ENCODE data around the gene EPHA8.

The EPHA8 gene

DNA sequence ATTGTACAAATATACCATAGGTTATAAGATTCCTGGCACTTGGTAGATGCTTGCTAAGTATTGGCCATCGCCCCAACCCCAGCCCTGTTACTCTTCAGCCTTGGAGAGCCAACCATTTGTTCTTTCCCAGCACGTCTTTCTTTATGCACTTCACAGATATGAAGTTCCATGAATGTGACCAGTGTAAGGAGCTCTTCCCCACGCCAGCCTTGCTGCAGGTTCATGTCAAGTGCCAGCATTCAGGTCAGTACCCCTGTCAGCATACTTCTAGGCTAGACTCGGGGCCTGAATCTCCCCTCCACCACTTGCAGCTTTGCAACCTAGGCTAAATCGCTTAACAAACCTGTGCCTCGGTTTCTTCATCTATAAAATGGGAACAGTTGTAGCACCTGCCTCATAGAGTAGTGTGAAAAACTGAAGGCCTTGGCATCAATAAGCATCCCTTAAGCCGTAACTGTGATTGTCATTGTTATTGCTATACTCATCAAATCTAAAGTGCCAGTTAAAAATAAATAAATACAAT is 41.0 kb upstream of the EPHA8 start:
- no peak overlapping the region for H3K27ac ChIP-seq (replicated peaks)
- DNase-seq (ENCODE audit: low read depth in 1 of 2, low spot score in 1 of 2): no peak

DNA sequence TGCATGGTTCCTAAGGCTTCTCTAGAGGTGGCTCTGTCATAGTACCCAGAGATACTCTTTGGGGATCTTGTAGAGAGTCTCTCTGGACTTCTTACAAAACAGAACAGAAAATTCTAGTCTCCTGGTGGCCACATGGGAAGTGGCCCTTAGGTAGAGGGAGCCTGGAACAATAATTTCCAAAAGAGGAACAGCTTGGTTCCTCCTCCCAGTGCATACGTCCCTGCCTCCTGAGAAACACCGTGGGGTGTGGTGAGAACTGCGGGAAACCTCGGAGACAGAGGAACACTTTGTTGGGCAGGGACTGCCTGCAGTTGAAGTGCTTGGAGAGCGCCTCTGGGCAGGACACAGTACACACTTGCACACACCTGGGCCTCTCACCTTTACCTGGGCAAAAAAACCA is 38.8 kb upstream of the EPHA8 start:
- TF ChIP-seq, protein P1, sequence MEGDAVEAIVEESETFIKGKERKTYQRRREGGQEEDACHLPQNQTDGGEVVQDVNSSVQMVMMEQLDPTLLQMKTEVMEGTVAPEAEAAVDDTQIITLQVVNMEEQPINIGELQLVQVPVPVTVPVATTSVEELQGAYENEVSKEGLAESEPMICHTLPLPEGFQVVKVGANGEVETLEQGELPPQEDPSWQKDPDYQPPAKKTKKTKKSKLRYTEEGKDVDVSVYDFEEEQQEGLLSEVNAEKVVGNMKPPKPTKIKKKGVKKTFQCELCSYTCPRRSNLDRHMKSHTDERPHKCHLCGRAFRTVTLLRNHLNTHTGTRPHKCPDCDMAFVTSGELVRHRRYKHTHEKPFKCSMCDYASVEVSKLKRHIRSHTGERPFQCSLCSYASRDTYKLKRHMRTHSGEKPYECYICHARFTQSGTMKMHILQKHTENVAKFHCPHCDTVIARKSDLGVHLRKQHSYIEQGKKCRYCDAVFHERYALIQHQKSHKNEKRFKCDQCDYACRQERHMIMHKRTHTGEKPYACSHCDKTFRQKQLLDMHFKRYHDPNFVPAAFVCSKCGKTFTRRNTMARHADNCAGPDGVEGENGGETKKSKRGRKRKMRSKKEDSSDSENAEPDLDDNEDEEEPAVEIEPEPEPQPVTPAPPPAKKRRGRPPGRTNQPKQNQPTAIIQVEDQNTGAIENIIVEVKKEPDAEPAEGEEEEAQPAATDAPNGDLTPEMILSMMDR (IDR thresholded peaks at IDR 0.05; ENCODE audit: insufficient read depth, low read length): no peak
- TF ChIP-seq SPI1 (IDR thresholded peaks at IDR 0.05; ENCODE audit: borderline replicate concordance, low read depth): peak; percentile 72
- no peaks in the 10 kb centered on the region for H3K27me3 ChIP-seq (ENCODE audit: insufficient read depth, poor library complexity, severe bottlenecking)
- no peak overlapping the region for H3K27ac ChIP-seq (replicated peaks)
- no peak overlapping the region for H3K4me3 ChIP-seq (replicated peaks; ENCODE audit: insufficient read depth, low read length)
- peak; percentile 5 to 14 for DNase-seq (ENCODE audit: low read depth in 1 of 2, low spot score in 1 of 2)

More for the DNA sequence above, 41.0 kb upstream of the EPHA8 start:
- no peak overlapping the region for H3K4me3 ChIP-seq (replicated peaks; ENCODE audit: insufficient read depth, low read length)
- no peaks in the 10 kb centered on the region for H3K27me3 ChIP-seq (ENCODE audit: insufficient read depth, poor library complexity, severe bottlenecking)
- TF ChIP-seq POLR2AphosphoS5 (IDR thresholded peaks at IDR 0.05; ENCODE audit: low read depth): no peak
- no peak for TF ChIP-seq SPI1 (IDR thresholded peaks at IDR 0.05; ENCODE audit: borderline replicate concordance, low read depth)

DNA sequence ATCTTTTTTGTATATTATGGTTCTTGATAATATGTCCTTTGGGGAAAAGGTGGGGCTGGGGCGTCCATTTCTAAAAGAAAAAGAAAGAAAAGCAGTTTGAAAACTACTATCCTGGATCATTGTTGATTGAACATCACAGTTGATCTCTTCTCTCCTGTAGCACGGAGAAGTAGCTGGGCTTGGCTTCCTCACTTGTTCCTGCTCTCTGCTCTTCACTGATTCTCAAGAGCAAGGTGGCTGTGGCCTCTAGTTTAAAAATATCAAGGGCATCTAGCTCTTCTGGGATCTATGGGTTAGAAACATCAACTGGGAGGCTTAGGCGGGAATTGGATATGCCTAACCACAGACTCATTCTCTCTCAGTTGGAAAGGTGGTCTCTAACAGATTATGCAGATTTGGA is 38.1 kb upstream of the EPHA8 start:
- TF ChIP-seq SPI1 (IDR thresholded peaks at IDR 0.05; ENCODE audit: borderline replicate concordance, low read depth) (no peak), POLR2AphosphoS5 (IDR thresholded peaks at IDR 0.05; ENCODE audit: low read depth) (no peak), GABPA (IDR thresholded peaks at IDR 0.05; ENCODE audit: low read depth) (no peak)
- TF ChIP-seq, protein P2, sequence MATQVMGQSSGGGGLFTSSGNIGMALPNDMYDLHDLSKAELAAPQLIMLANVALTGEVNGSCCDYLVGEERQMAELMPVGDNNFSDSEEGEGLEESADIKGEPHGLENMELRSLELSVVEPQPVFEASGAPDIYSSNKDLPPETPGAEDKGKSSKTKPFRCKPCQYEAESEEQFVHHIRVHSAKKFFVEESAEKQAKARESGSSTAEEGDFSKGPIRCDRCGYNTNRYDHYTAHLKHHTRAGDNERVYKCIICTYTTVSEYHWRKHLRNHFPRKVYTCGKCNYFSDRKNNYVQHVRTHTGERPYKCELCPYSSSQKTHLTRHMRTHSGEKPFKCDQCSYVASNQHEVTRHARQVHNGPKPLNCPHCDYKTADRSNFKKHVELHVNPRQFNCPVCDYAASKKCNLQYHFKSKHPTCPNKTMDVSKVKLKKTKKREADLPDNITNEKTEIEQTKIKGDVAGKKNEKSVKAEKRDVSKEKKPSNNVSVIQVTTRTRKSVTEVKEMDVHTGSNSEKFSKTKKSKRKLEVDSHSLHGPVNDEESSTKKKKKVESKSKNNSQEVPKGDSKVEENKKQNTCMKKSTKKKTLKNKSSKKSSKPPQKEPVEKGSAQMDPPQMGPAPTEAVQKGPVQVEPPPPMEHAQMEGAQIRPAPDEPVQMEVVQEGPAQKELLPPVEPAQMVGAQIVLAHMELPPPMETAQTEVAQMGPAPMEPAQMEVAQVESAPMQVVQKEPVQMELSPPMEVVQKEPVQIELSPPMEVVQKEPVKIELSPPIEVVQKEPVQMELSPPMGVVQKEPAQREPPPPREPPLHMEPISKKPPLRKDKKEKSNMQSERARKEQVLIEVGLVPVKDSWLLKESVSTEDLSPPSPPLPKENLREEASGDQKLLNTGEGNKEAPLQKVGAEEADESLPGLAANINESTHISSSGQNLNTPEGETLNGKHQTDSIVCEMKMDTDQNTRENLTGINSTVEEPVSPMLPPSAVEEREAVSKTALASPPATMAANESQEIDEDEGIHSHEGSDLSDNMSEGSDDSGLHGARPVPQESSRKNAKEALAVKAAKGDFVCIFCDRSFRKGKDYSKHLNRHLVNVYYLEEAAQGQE (IDR thresholded peaks at IDR 0.05; ENCODE audit: insufficient replicate concordance, low read depth): no peak
- TF ChIP-seq, protein P1 (IDR thresholded peaks at IDR 0.05; ENCODE audit: insufficient read depth, low read length): no peak

DNA sequence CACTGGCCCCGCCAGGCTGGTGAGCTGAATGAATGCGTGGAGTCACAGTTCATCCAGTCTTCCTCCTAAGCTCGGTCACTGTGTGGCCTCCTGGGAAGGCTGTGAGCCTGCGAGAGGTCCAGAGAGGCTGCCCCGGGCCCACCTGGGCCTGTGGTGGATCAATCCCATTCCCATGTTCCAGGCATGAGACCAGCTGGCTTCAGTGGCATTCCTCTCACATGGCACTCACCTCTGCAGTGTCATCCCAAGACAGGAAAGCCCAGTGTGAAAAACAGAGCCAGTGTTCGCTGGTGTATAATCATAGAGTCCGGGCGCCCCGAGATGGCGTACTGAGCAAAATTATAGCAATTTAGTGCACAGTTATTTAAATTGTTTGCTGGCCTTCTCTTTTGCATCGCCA is 37.6 kb upstream of the EPHA8 start:
- no peak overlapping the region for H3K4me3 ChIP-seq (replicated peaks; ENCODE audit: insufficient read depth, low read length)
- H3K27ac ChIP-seq (replicated peaks): no peak overlapping the region
- TF ChIP-seq, protein P2 (IDR thresholded peaks at IDR 0.05; ENCODE audit: insufficient replicate concordance, low read depth): no peak
- TF ChIP-seq POLR2AphosphoS5 (IDR thresholded peaks at IDR 0.05; ENCODE audit: low read depth) (no peak), SPI1 (IDR thresholded peaks at IDR 0.05; ENCODE audit: borderline replicate concordance, low read depth) (no peak), GABPA (IDR thresholded peaks at IDR 0.05; ENCODE audit: low read depth) (no peak)
- TF ChIP-seq, protein P1 (IDR thresholded peaks at IDR 0.05; ENCODE audit: insufficient read depth, low read length): no peak
- H3K27me3 ChIP-seq (ENCODE audit: insufficient read depth, poor library complexity, severe bottlenecking): no peaks in the 10 kb centered on the region
- DNase-seq (ENCODE audit: low read depth in 1 of 2, low spot score in 1 of 2): no peak

More for the DNA sequence above, 38.1 kb upstream of the EPHA8 start:
- no peaks in the 10 kb centered on the region for H3K27me3 ChIP-seq (ENCODE audit: insufficient read depth, poor library complexity, severe bottlenecking)
- H3K4me3 ChIP-seq (replicated peaks; ENCODE audit: insufficient read depth, low read length): no peak overlapping the region
- no peak for DNase-seq (ENCODE audit: low read depth in 1 of 2, low spot score in 1 of 2)
- no peak overlapping the region for H3K27ac ChIP-seq (replicated peaks)

All from HL-60 (cell line).